ENCODE measurements around the gene HUWE1. TPM values are rescaled to one million over a fixed set of nuclear protein-coding genes. Genes with fewer than 3 reads are reported as not detected.

Gene HUWE1
- total and polyA plus RNA-seq, 11 donors: 34.7 to 222 (median 162) TPM

DNA sequence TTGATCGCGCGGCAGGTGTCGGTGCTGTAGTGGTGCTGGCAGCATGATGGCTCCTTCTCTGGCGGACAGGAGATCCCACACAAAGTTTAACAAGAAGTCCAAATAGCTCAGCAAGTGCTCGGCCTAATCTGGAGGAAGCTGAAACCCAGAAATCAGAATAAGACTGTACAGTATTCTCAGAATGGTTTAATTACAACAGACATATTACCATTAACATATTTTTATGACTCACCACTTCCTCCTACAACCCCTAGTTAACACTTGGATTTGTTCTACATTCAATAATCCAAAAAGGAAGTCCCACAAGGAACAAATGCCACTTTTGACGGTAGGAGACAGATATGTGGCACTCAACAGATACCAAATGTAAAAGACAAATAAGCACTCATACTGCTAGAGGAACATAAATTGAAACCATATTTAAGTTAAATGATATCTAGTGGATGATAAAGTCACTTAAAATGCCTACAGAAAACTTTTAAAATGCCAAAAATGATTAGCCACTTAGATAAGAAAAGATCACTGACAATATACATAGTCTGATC is 91.2 kb downstream of the HUWE1 start:
- H3K36me3 ChIP-seq: peaks cover 0 to 95% (median 78%) of the 10 kb centered on the region in 9 donors
- no peaks in the 10 kb centered on the region for H3K9me3 ChIP-seq
- DNase-seq (no peak), ATAC-seq (no peak)
- intact Hi-C loops (cut with DNase I): no loop called here
- no peak overlapping the region for H3K27ac ChIP-seq
- no peak for TF ChIP-seq POLR2A (IDR thresholded peaks at IDR 0.05)
- peaks cover 0 to 13% (median 0%) of the 10 kb centered on the region in 9 donors for H3K27me3 ChIP-seq
- H3K4me1 ChIP-seq: peaks cover 0 to 6% (median 0%) of the 10 kb centered on the region in 12 donors
- H3K4me3 ChIP-seq: no peak overlapping the region
- WGBS, 4 donors: 77 to 87% (median 82%) methylated on average over 7 of the region's 7 CpGs

DNA sequence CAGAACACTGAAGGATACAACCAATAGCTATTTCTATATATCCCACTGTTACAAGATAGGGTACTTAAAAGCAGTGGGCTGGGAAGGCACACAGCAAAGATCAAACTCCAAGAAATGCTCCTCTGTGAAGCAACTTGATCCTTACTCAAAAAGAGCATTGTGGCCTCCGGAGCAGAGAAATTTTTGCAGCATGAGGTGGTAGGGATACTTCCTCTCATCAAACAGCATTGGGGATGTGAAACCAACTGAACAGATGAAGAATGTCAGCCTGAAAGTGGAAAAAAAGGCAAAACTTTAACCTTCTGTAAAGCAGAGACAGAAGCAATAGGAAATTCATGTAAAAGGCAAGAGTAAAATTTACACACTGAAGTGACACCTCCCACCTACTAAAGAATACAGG is 92.2 kb downstream of the HUWE1 start:
- Histone ChIP-seq H3K27ac (no peak overlapping the region), H3K4me3 (no peak overlapping the region), H3K9me3 (no peaks in the 10 kb centered on the region), H3K36me3 (peaks cover 0 to 95% (median 78%) of the 10 kb centered on the region in 9 donors), H3K4me1 (peaks cover 0 to 6% (median 0%) of the 10 kb centered on the region in 12 donors), H3K27me3 (peaks cover 0 to 10% (median 0%) of the 10 kb centered on the region in 9 donors)
- no peak for ATAC-seq
- no peak for DNase-seq
- intact Hi-C loops (cut with DNase I): no loop called here
- no peak for TF ChIP-seq POLR2A (IDR thresholded peaks at IDR 0.05)
- TF ChIP-seq, protein P1, sequence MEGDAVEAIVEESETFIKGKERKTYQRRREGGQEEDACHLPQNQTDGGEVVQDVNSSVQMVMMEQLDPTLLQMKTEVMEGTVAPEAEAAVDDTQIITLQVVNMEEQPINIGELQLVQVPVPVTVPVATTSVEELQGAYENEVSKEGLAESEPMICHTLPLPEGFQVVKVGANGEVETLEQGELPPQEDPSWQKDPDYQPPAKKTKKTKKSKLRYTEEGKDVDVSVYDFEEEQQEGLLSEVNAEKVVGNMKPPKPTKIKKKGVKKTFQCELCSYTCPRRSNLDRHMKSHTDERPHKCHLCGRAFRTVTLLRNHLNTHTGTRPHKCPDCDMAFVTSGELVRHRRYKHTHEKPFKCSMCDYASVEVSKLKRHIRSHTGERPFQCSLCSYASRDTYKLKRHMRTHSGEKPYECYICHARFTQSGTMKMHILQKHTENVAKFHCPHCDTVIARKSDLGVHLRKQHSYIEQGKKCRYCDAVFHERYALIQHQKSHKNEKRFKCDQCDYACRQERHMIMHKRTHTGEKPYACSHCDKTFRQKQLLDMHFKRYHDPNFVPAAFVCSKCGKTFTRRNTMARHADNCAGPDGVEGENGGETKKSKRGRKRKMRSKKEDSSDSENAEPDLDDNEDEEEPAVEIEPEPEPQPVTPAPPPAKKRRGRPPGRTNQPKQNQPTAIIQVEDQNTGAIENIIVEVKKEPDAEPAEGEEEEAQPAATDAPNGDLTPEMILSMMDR (IDR thresholded peaks at IDR 0.05): no peak
- 70 to 92% (median 77%) methylated on average over 1 of the region's 1 CpG for WGBS, 4 donors

DNA sequence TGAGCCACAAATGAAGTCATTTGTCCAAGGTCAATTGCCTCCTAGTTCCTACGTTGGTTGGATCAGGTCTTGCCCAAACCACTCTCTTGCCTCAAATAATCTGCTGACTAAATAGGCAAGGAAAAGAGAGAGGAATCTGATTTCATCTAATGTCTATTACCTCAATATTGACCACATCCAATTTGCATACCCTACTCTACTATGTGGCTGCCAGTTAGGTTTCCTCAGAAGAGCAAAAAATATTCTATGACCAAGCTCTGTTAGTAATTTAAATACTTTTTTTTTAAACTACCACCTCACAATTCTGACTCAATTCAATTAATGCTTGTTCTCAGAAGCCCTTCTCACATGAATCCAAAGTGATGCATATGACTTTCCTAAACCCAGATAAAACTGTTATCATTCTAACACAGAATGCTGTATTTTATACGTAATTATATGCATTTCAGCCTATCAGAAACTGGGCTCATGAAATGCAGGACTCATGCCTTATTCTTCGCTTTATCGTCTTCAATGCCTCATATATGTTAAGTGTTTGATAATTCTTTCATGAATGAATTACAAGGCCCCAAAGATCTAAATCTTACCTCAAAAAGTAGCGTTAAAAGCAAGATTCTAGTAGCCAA is 98.6 kb downstream of the HUWE1 start:
- intact Hi-C loops (cut with DNase I): no loop called here
- Histone ChIP-seq H3K27me3 (peaks cover 0 to 5% (median 0%) of the 10 kb centered on the region in 9 donors), H3K9me3 (no peaks in the 10 kb centered on the region), H3K4me1 (no peaks in the 10 kb centered on the region), H3K36me3 (peaks cover 0 to 100% (median 100%) of the 10 kb centered on the region in 9 donors), H3K27ac (no peak overlapping the region), H3K4me3 (no peak overlapping the region)
- no peak for ATAC-seq
- TF ChIP-seq, protein P1 (IDR thresholded peaks at IDR 0.05): no peak
- no peak for TF ChIP-seq POLR2A (IDR thresholded peaks at IDR 0.05)
- DNase-seq: no peak
- whole genome bisulfite sequencing, 4 donors: 73 to 88% (median 81%) methylated on average over 5 of the region's 5 CpGs

DNA sequence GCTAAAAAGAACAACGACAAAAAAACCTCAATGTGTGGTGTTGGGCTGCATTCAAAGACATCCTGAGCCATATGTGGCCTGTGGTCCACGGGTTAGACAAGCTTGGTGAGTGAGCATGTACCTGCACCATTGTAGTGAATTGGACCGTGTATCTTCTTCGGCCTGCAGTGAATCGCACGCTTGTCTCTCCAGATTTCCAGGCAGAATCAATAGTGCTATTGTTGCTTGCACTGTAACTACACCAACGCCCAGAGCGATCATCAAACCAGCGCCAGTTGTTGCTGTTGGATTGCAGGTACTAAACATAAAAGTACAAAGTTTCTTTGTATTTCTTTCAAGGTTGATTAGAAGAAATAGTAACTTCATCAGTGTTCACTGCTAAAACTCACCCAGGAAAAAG is 101.6 kb downstream of the HUWE1 start:
- peaks cover 0 to 100% (median 99%) of the 10 kb centered on the region in 9 donors for H3K36me3 ChIP-seq

More for the DNA sequence above, 101.6 kb downstream of the HUWE1 start:
- DNase-seq (no peak), ATAC-seq (no peak)
- Histone ChIP-seq H3K4me3 (no peak overlapping the region), H3K27ac (no peak overlapping the region), H3K9me3 (no peaks in the 10 kb centered on the region), H3K4me1 (no peaks in the 10 kb centered on the region), H3K27me3 (peaks cover 0 to 5% (median 0%) of the 10 kb centered on the region in 9 donors)
- 86 to 96% (median 96%) methylated on average over 9 of the region's 9 CpGs for WGBS, 4 donors
- intact Hi-C loops (cut with DNase I): no loop called here
- no peak for TF ChIP-seq POLR2A (IDR thresholded peaks at IDR 0.05)
- TF ChIP-seq, protein P1 (IDR thresholded peaks at IDR 0.05): no peak

Data from heart left ventricle (tissue), 16 donors.